GM19372 (cell line): ENCODE data around the gene NPIPA8.
"Not testable (repeated sequence)": the region's sequence is repeated elsewhere in the genome, so short reads cannot be mapped to it uniquely, and the experiment has no call there.

Source experiments
- ATAC-seq: cut with Tn5 transposase; IDR thresholded peaks from one replicate; pipeline ENCODE4 v1.9.1; 2021; ENCODE audit warnings: mild to moderate bottlenecking, low read depth, moderate library complexity; ENCODE audit not compliant: unreplicated experiment

NPIPA8 gene

GRCh38 chr16:18336636-18337035 lies at the start of gene NPIPA8:
Gene NPIPA8, minus strand, starts transcription at chr16:18336736. Its CDS starts 4,074 bp downstream, at chr16:18332662.
- not testable (repeated sequence) for ATAC-seq

- ATAC-seq, result not testable (repeated sequence)
Observed at GRCh38 chr16:18385285-18385684, 48.7 kb upstream of the NPIPA8 start.

- ATAC-seq, result not testable (repeated sequence)
Observed at GRCh38 chr16:18384869-18385268, 48.3 kb upstream of the NPIPA8 start.

DNA sequence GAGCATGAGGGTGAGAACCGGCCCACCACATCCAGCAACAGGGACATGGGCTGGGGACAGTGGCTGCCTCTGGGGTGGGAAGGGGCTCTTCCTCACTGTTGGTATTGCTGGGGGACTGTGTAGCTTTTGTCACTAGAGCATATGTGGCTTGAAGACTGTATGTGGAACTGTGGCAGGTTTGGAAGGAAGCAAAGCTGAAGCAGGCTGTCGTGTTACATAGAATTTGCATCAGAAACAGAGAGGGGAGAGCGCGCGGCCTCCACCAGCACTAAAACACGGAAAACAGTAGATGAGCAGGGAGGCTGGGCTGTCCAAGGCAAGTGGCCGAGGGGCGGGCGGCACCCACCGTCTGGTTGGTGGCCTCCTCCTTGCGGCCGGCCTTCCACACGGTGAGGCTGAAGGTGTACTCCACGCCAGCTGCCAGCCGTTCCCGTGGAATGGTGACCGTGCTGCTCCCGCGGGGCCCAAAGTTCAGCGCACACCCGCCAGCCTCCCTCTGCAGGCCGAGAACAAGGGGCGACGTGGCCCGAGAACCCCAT lies 47.6 kb upstream of the NPIPA8 start:
- not testable (repeated sequence) for ATAC-seq

DNA sequence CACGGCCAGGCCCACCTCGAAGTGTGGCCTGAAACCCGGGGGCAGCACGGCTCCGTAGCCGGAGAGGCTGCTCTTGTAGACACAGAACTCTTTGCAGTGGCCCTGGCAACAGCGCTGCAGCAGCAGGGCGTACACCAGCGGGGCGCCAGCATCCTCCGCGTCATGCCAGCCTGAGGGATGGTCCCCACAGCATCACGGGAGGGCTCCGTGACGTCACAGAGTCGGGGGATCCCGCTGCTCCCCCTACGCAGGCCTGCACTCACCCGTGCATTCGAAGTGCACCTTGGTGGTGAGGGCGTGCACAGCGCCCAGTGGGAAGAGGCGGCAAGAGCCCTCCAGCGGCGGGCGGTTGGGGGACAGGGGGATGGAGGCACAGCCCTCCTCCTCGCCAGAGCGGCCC lies 46.2 kb upstream of the NPIPA8 start:
- ATAC-seq, result not testable (repeated sequence)

DNA sequence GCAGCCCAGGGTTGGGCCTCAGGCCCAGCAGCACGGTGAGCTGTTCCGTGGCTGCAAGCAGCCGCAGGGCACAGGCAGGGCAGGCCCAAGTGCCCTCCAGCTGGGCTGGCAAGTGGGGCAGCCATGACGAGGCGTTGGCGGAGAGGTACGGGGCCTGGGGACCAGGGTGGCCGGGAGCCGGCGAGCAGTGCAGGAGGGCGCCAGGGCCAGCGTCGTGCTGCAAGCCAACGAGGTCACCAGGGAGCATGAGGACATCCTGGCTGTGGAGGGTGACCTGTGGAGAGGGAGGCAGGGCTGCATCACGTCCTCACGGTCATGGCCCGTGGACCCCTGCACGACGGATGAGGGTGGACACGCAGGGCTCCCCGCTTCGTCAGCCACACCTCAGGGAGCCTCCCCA lies 11.2 kb upstream of the NPIPA8 start:
- not testable (repeated sequence) for ATAC-seq

DNA sequence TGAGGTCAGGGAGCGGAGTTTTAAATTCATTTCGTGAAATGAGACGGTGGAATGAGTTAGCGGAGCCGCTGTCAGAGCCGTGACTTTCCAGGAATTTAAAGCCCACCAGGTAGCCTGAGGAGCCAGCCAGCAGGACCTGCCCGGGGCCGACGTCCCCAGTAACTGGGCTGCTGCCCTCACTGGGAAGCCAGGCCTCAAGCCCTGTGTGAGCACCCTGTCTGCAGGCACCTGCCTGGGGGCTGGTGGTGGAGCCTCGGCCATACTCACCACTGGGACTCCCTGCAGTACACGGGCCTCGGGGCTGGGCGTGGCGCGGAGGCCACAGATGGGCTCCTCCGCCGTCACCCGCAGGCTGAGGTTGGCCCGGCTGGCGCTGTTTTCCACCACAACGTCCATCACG lies 10.5 kb upstream of the NPIPA8 start:
- ATAC-seq, result not testable (repeated sequence)

DNA sequence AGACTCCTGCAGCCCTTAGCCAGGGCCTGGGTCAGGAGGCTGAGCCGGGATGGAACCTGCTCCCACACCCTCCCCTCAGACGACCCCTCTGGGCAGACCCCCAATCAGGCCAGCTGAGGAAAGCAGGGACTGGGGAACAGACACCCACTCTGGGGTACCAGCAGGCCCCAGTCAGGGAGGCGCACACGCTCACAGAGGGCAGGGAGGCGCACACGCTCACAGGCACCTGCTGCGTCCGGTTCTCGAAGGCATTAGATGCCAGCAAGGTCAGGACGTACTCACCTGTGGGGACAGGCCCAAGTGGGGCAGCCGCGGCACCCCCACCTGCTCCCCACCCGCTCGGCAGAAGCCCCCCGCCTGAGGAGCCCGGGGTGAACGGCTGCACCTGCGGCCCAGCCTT lies 8.1 kb upstream of the NPIPA8 start:
- not testable (repeated sequence) for ATAC-seq

DNA sequence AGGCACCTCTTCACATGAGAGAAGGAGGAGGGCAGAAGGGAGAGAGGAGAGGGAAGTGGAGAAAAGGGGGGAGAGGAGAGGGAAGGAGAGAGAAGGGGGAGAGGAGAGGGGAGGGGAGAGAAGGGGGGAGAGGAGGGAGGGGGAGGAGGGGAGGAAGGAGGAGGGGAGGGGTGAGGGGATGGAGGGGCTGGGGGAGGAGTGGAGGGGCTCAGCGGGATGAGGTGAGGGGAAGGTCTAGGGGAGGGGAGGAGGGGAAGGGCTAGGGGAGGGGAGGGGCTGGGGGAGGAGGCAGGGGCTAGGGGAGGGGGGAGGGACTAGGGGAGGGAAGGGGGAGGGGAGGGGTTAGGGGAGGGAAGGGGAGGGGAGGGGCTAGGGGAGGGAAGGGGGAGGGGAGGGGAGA lies 5.5 kb upstream of the NPIPA8 start:
- not testable (repeated sequence) for ATAC-seq

DNA sequence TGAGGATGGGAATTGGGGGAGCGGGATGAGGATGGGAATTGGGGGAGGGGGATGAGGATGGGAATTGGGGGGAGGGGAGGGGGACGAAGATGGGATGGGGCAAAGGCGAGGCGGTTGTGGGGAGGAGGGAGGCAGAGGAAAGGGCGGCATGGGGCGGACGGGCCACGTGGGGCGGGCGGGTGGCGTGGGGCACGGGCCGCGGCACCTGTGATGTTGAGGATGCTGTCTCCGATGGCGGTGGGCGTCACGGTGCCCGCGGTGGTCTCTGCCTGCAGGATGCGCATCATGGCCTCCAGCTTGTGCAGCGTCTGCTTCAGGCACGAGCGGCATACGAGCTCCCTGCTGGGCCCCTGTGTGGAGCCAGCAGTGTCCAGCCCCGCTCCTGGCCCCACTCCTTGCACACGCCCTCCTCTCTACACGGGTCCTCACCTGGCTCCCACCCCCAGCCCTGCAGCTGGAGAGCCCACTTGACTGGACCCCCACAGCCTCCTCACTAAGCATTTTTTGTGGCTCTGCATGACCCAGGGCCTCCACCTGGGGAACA lies 5.0 kb upstream of the NPIPA8 start:
- not testable (repeated sequence) for ATAC-seq

GRCh38 chr16:18339210-18339609 lies 2.7 kb upstream of the NPIPA8 start:
- not testable (repeated sequence) for ATAC-seq

GRCh38 chr16:18311811-18312210 lies 24.7 kb downstream of the NPIPA8 start:
- not testable (repeated sequence) for ATAC-seq

GRCh38 chr16:18309159-18309558 lies 27.4 kb downstream of the NPIPA8 start:
- ATAC-seq, result not testable (repeated sequence)

DNA sequence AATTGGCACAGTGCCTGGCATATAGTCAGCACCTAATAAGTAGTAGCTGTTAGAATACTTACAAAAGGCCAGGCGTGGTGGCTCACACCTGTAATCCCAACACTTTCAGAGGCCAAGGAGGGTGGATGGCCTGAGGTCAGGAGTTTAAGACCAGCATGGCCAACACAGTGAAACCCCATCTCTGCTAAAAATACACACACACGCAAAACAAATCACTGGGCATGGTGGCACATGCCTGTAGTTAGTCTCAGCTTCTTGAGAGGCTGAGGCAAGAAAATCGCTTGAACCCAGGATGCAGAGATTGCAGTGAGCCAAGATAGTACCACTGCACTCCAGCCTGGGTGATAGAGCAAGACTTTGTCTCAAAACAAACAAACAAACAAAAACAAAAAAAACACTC lies 29.3 kb downstream of the NPIPA8 start:
- ATAC-seq, result not testable (repeated sequence)

GRCh38 chr16:18306066-18306465 lies 30.5 kb downstream of the NPIPA8 start:
- not testable (repeated sequence) for ATAC-seq

DNA sequence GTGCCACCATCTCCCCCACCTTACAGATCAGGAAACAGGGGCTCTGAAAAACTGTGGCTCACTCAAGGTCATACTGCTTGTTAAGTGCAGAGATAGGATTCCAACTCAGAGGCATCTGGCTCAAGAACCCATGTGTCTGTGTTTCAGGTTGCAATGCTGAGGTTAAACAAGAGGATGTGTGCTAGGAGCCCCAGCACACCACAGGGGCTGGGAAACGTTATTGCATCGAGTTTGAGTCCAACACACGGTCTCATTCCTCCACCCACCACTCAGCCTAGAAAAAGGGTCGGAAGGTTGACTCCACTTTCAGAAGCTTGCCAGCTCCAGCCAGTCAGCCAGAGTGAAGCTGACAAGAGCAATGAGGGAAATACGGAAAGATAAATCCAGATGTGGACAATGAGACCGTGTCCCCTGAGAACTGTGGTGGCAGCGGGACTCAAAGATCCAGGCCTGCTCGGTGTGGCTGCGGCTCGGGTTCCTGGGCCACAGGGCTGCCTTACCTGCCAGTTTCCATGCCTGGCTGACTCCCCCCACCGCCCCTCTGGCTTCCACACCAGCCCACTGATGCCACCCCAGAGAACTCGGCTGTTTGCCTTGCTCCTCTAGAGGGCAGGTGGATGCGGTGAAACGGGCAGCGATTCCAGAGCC lies 33.4 kb downstream of the NPIPA8 start:
- not testable (repeated sequence) for ATAC-seq

GRCh38 chr16:18297714-18298113 lies 38.8 kb downstream of the NPIPA8 start:
- not testable (repeated sequence) for ATAC-seq

GRCh38 chr16:18296931-18297330 lies 39.6 kb downstream of the NPIPA8 start:
- ATAC-seq, result not testable (repeated sequence)

GRCh38 chr16:18294371-18294770 lies 42.2 kb downstream of the NPIPA8 start:
- ATAC-seq, result not testable (repeated sequence)

DNA sequence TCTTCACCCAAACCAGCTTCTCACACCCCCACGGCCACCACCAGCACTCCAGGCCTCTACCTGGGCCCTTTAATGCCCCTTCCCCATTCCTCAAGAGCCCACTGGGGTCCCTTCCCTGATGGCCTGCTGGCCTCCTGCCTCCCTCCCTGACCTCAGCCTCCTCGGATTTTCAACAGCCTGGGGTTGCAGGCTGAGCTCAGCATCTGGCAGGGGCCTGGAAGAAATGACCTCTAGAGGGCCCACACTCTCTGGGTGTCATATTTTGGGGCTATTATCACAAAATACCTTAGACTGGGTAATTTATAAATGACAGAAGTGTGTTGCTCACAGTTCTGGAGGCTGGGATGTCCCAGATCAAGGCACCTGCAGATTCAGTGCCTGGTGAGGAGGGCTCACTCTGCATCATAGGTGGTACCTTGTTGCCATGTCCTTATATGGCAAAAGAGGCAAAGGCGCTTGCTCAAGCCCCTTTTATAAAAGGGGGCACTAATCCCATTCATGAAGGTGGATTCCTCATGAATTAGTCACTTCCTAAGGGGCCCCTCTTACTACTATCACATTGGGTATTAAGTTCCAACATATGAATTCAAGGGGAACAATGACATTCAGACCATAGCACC lies 43.1 kb downstream of the NPIPA8 start:
- not testable (repeated sequence) for ATAC-seq

- not testable (repeated sequence) for ATAC-seq
Observed at GRCh38 chr16:18290959-18291358, 45.6 kb downstream of the NPIPA8 start.
